HEK293 (cell line): ENCODE results near the gene RIMS4.

ENCODE experiments used
- BCL11B ChIP-seq: fragments of 450-650 bp; formaldehyde crosslinking; IDR thresholded peaks from 2 replicates; pipeline ENCODE4 v1.5.1; 2016; ENCODE audit warnings: low read depth, missing biosample characterization, missing genetic modification characterization
- CTCF ChIP-seq: fragments of 450-650 bp; formaldehyde crosslinking; IDR thresholded peaks from 2 replicates; pipeline ENCODE4 v1.5.1; 2016; ENCODE audit warnings: missing biosample characterization, missing genetic modification characterization
- GLI2 ChIP-seq: fragments of 450-650 bp; formaldehyde crosslinking; IDR thresholded peaks from 2 replicates; pipeline ENCODE4; 2017; ENCODE audit warnings: missing biosample characterization, missing genetic modification characterization, low read depth, borderline replicate concordance
- GLIS1 ChIP-seq: fragments of 450-650 bp; formaldehyde crosslinking; IDR thresholded peaks from 2 replicates; pipeline ENCODE4 v1.5.1; 2016; ENCODE audit warnings: missing biosample characterization, missing genetic modification characterization
- GLIS2 ChIP-seq: fragments of 450-650 bp; formaldehyde crosslinking; IDR thresholded peaks from 2 replicates; pipeline ENCODE4 v1.5.1; 2016; ENCODE audit warnings: missing biosample characterization, missing genetic modification characterization
- IKZF3 ChIP-seq: fragments of 450-650 bp; IDR thresholded peaks from 2 replicates; pipeline ENCODE4 v1.5.0; 2018; ENCODE audit warnings: missing biosample characterization, mild to moderate bottlenecking, missing genetic modification characterization, moderate library complexity
- KLF9 ChIP-seq: fragments of 450-650 bp; formaldehyde crosslinking; IDR thresholded peaks from 2 replicates; pipeline ENCODE4 v1.5.1; 2016; ENCODE audit warnings: missing biosample characterization, missing genetic modification characterization, low read depth
- PRDM1 ChIP-seq: fragments of 450-650 bp; formaldehyde crosslinking; IDR thresholded peaks from 2 replicates; pipeline ENCODE4; 2016; ENCODE audit warnings: missing biosample characterization, missing genetic modification characterization
- PRDM6 ChIP-seq: fragments of 450-650 bp; formaldehyde crosslinking; IDR thresholded peaks from 2 replicates; pipeline ENCODE4 v1.5.1; 2017; ENCODE audit warnings: missing biosample characterization, missing genetic modification characterization
- SETDB1 ChIP-seq: IDR thresholded peaks from one replicate; pipeline ENCODE4 v1.6.1; 2017; ENCODE audit warnings: mild to moderate bottlenecking, low read length, moderate library complexity, mixed read lengths; ENCODE audit not compliant: insufficient read length
- SP2 ChIP-seq: fragments of 450-650 bp; formaldehyde crosslinking; IDR thresholded peaks from 2 replicates; pipeline ENCODE4 v1.5.1; 2016; ENCODE audit warnings: missing biosample characterization, missing genetic modification characterization
- ZFHX2 ChIP-seq: fragments of 450-650 bp; formaldehyde crosslinking; conservative IDR thresholded peaks from 2 replicates; pipeline ENCODE4 v1.5.1; 2016; ENCODE audit warnings: missing biosample characterization, missing genetic modification characterization
- ZFP37 ChIP-seq: fragments of 450-650 bp; formaldehyde crosslinking; IDR thresholded peaks from 2 replicates; pipeline ENCODE4 v1.5.1; 2016; ENCODE audit warnings: missing biosample characterization, missing genetic modification characterization
- ZNF16 ChIP-seq: fragments of 450-650 bp; formaldehyde crosslinking; IDR thresholded peaks from 2 replicates; pipeline ENCODE4 v1.5.1; 2016; ENCODE audit warnings: low read depth, missing biosample characterization, missing genetic modification characterization
- ZNF23 ChIP-seq: fragments of 450-650 bp; formaldehyde crosslinking; IDR thresholded peaks from 2 replicates; pipeline ENCODE4 v1.5.1; 2016; ENCODE audit warnings: missing biosample characterization, missing genetic modification characterization, borderline replicate concordance
- ZNF26 ChIP-seq: fragments of 450-650 bp; formaldehyde crosslinking; IDR thresholded peaks from 2 replicates; pipeline ENCODE4 v1.5.1; 2016; ENCODE audit warnings: missing biosample characterization, missing genetic modification characterization
- ZNF555 ChIP-seq: fragments of 450-650 bp; formaldehyde crosslinking; conservative IDR thresholded peaks from 2 replicates; pipeline ENCODE4 v1.5.1; 2017; ENCODE audit warnings: missing biosample characterization, mild to moderate bottlenecking, missing genetic modification characterization, inconsistent platforms
- ZNF558 ChIP-seq: fragments of 450-650 bp; formaldehyde crosslinking; IDR thresholded peaks from 2 replicates; pipeline ENCODE4 v1.5.1; 2016; ENCODE audit warnings: missing biosample characterization, missing genetic modification characterization
- ZNF596 ChIP-seq: fragments of 450-650 bp; IDR thresholded peaks from 2 replicates; pipeline ENCODE4 v1.5.0; 2018; ENCODE audit warnings: missing biosample characterization, mild to moderate bottlenecking, missing genetic modification characterization, moderate library complexity
- ZNF670 ChIP-seq: fragments of 450-650 bp; formaldehyde crosslinking; IDR thresholded peaks from 2 replicates; pipeline ENCODE4 v1.5.1; 2016; ENCODE audit warnings: missing biosample characterization, missing genetic modification characterization, low read depth
- ZNF776 ChIP-seq: fragments of 450-650 bp; formaldehyde crosslinking; IDR thresholded peaks from 2 replicates; pipeline ENCODE4 v1.5.0; 2017; ENCODE audit warnings: missing biosample characterization, missing genetic modification characterization, borderline replicate concordance
- ZNF785 ChIP-seq: fragments of 450-650 bp; formaldehyde crosslinking; IDR thresholded peaks from 2 replicates; pipeline ENCODE4 v1.5.1; 2016; ENCODE audit warnings: missing biosample characterization, missing genetic modification characterization
- ZSCAN18 ChIP-seq: fragments of 450-650 bp; formaldehyde crosslinking; IDR thresholded peaks from 2 replicates; pipeline ENCODE4 v1.5.1; 2016; ENCODE audit warnings: missing biosample characterization, missing genetic modification characterization
- ZSCAN30 ChIP-seq: fragments of 450-650 bp; IDR thresholded peaks from 2 replicates; pipeline ENCODE4 v1.5.1; 2018; ENCODE audit warnings: missing biosample characterization, mild to moderate bottlenecking, missing genetic modification characterization, moderate library complexity
- TF ChIP-seq, protein P1 (sequence below): fragments of 450-650 bp; formaldehyde crosslinking; conservative IDR thresholded peaks from 2 replicates; pipeline ENCODE4 v1.5.1; 2016; ENCODE audit warnings: low read depth, missing biosample characterization, missing genetic modification characterization
- TF ChIP-seq, protein P2 (sequence below): fragments of 450-650 bp; IDR thresholded peaks from 2 replicates; pipeline ENCODE4 v1.5.1; 2018; ENCODE audit warnings: missing biosample characterization, mild to moderate bottlenecking, missing genetic modification characterization

Gene RIMS4

DNA sequence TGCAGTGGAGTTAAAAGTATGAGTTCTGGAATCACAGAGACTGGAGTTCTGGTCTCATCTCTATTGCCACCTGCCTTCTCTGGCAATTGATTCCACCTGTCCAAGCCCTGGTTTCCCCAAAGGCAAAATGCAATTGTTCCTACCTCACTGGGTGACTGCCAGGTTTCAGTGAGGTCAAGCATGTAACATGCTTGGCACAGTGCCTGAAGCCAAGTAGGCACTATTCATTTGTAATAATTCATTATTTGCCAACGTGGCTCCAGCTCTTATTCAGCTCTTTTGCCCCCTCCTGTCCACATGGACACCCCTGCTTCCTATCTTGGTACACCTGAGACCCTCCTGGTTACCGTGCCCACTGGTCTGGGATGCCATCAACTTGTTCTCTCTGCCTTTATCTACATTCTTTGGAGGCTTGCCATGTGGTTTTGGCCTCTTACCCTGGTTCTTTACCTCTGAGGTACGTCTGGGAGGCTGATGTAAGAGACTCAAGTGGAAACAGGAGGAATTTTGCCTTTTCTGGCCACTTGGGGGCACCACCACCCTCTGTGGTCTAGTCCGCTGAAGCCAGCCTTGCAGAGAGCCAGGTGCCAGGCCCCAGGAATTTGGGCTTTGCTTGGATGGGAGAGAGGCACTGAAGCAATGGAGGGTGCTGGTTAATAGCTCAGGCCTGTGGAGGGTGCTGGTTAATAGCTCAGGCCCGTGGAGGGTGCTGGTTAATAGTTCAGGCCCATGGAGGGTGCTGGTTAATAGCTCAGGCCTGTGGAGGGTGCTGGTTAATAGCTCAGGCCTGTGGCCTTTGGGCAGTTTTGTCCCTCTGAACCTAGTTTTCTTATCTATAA, 63.0 kb downstream of the RIMS4 start (continued):
- no peak for TF ChIP-seq ZSCAN18 (tag by site-specific recombination)
- no peak for TF ChIP-seq SP2
- TF ChIP-seq SETDB1, result no peak
- TF ChIP-seq BCL11B, result no peak
- no peak for TF ChIP-seq ZNF596 (tag by site-specific recombination)
- TF ChIP-seq PRDM1 (tag by site-specific recombination), result 0 out of 2 replicates have a peak, but pooled peaks have one; percentile 28
- peak; percentile 53; the same call in 1 of the 2 replicates for TF ChIP-seq GLIS1 (tag by site-specific recombination)
- TF ChIP-seq GLIS2 (tag by site-specific recombination), result no peak
- TF ChIP-seq ZNF26 (tag by site-specific recombination), result no peak
- TF ChIP-seq ZNF555 (tag by site-specific recombination), result no peak
- TF ChIP-seq ZNF785 (tag by site-specific recombination), result no peak
- TF ChIP-seq, protein P1, sequence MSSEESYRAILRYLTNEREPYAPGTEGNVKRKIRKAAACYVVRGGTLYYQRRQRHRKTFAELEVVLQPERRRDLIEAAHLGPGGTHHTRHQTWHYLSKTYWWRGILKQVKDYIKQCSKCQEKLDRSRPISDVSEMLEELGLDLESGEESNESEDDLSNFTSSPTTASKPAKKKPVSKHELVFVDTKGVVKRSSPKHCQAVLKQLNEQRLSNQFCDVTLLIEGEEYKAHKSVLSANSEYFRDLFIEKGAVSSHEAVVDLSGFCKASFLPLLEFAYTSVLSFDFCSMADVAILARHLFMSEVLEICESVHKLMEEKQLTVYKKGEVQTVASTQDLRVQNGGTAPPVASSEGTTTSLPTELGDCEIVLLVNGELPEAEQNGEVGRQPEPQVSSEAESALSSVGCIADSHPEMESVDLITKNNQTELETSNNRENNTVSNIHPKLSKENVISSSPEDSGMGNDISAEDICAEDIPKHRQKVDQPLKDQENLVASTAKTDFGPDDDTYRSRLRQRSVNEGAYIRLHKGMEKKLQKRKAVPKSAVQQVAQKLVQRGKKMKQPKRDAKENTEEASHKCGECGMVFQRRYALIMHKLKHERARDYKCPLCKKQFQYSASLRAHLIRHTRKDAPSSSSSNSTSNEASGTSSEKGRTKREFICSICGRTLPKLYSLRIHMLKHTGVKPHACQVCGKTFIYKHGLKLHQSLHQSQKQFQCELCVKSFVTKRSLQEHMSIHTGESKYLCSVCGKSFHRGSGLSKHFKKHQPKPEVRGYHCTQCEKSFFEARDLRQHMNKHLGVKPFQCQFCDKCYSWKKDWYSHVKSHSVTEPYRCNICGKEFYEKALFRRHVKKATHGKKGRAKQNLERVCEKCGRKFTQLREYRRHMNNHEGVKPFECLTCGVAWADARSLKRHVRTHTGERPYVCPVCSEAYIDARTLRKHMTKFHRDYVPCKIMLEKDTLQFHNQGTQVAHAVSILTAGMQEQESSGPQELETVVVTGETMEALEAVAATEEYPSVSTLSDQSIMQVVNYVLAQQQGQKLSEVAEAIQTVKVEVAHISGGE (tag by site-specific recombination), result no peak
- peak; percentile 46 for TF ChIP-seq IKZF3 (tag by site-specific recombination)
- no peak for TF ChIP-seq ZNF16 (tag by site-specific recombination)
- no peak for TF ChIP-seq KLF9 (tag by site-specific recombination)
- TF ChIP-seq GLI2, result no peak
- no peak for TF ChIP-seq PRDM6 (tag by site-specific recombination)
- no peak for TF ChIP-seq ZNF670
- 0 out of 2 replicates have a peak, but pooled peaks have one; percentile 13 for TF ChIP-seq ZNF558 (tag by site-specific recombination)
- TF ChIP-seq ZSCAN30 (tag by site-specific recombination), result no peak
- no peak for TF ChIP-seq ZNF776
- no peak for TF ChIP-seq ZNF23 (tag by site-specific recombination)
- TF ChIP-seq CTCF (tag by site-specific recombination), result peak; percentile 78
- TF ChIP-seq ZFHX2 (tag by site-specific recombination), result no peak
- TF ChIP-seq, protein P2, sequence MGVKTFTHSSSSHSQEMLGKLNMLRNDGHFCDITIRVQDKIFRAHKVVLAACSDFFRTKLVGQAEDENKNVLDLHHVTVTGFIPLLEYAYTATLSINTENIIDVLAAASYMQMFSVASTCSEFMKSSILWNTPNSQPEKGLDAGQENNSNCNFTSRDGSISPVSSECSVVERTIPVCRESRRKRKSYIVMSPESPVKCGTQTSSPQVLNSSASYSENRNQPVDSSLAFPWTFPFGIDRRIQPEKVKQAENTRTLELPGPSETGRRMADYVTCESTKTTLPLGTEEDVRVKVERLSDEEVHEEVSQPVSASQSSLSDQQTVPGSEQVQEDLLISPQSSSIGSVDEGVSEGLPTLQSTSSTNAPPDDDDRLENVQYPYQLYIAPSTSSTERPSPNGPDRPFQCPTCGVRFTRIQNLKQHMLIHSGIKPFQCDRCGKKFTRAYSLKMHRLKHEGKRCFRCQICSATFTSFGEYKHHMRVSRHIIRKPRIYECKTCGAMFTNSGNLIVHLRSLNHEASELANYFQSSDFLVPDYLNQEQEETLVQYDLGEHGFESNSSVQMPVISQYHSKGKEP (tag by site-specific recombination), result no peak
- no peak for TF ChIP-seq ZFP37
